K562 (cell line): ENCODE measurements around the gene NOP58. TPM values are rescaled to one million over a fixed set of nuclear protein-coding genes. Genes with fewer than 3 reads are reported as not detected.

Source experiments
- CHD2 ChIP-seq: IDR thresholded peaks from 2 replicates; pipeline ENCODE4 v1.6.1; 2011; ENCODE audit warnings: low read depth, low read length
- HNRNPH1 ChIP-seq: fragments of 200-400 bp; formaldehyde crosslinking; optimal IDR thresholded peaks from 2 replicates; pipeline ENCODE3; 2017; ENCODE audit warnings: low read depth, mild to moderate bottlenecking, low read length, moderate library complexity
- KAT7 ChIP-seq: sonication (generic); formaldehyde crosslinking; IDR thresholded peaks from 2 replicates; pipeline ENCODE4 v1.8.0; 2022; ENCODE audit warnings: missing genetic modification reagents, mild to moderate bottlenecking, borderline replicate concordance
- MGA ChIP-seq: fragments of 450-650 bp; IDR thresholded peaks from 2 replicates; pipeline ENCODE4 v1.6.1; 2016; ENCODE audit warnings: mild to moderate bottlenecking, moderate library complexity
- PRPF4 ChIP-seq: fragments of 200-400 bp; formaldehyde crosslinking; IDR thresholded peaks from one replicate; pipeline ENCODE4 v1.6.1; 2017; ENCODE audit warnings: low read length, low read depth, mild to moderate bottlenecking; ENCODE audit not compliant: insufficient read depth, poor library complexity, severe bottlenecking
- RBM15 ChIP-seq: fragments of 200-400 bp; formaldehyde crosslinking; IDR thresholded peaks from 2 replicates; pipeline ENCODE4 v1.6.1; 2018; ENCODE audit warnings: mild to moderate bottlenecking, low read length, moderate library complexity; ENCODE audit not compliant: insufficient read depth
- SFPQ ChIP-seq: fragments of 200-400 bp; formaldehyde crosslinking; IDR thresholded peaks from 2 replicates; pipeline ENCODE4 v1.6.1; 2017; ENCODE audit warnings: mild to moderate bottlenecking, low read depth, low read length, moderate library complexity
- SNIP1 ChIP-seq: fragments of 450-650 bp; IDR thresholded peaks from 2 replicates; pipeline ENCODE4 v1.7.1; 2017; ENCODE audit warnings: low read depth, mild to moderate bottlenecking
- TAF7 ChIP-seq: fragments of 450-650 bp; IDR thresholded peaks from 2 replicates; pipeline ENCODE4 v1.6.1; 2016; ENCODE audit warnings: missing genetic modification characterization, missing compliant biosample characterization
- U2AF1 ChIP-seq: fragments of 200-400 bp; formaldehyde crosslinking; optimal IDR thresholded peaks from 2 replicates; pipeline ENCODE3; 2017; ENCODE audit warnings: mild to moderate bottlenecking, low read depth, low read length, moderate library complexity
- ZKSCAN1 ChIP-seq: fragments of 150-350 bp; IDR thresholded peaks from 2 replicates; pipeline ENCODE4 v1.6.1; 2016; ENCODE audit warnings: low read depth, low read length
- polyA plus RNA-seq, 8 experiments: library from polyadenylated mRNA; depleted of rRNA in 4 of 8; stranded (reverse) in 5 of 8; unstranded in 3 of 8; fragments of >200 nt; fragmentation: Nextera tagmentation in 2 of 8; fragmentation: Illumina TruSeq in 1 of 8; extraction: Ambion mirVana in 2 of 8; extraction: Trizol in 1 of 8; gene quantifications; 2 replicates each; pipeline versions ENCODE4 v1.2.1 to v1.2.3, GENCODE V29; 2011 to 2014; ENCODE audit warnings: inconsistent platforms in 1 of 8, missing spikeins in 1 of 8
- total RNA-seq, 7 experiments: library from RNA; depleted of rRNA in 6 of 7; stranded (reverse); fragments of >200 nt in 6 of 7; fragmentation: Illumina TruSeq in 2 of 7; extraction: Trizol in 2 of 7; gene quantifications; 2 replicates each; pipeline versions ENCODE4 v1.2.1 to v1.2.3, GENCODE V29; 2011 to 2021; ENCODE audit warnings: low replicate concordance in 1 of 7

Gene NOP58
- total and polyA plus RNA-seq, 9 of the 15 experiments (the other 6 are each of a cell fraction or from before 2014, with no cell fraction given): 132 to 332 (median 208) TPM

GRCh38 chr2:202238234-202239197 is 27.0 kb upstream of the NOP58 start, which contains the start of gene SUMO1 (continued):
- TF ChIP-seq MGA (no peak; the same call in 1 of the 2 replicates), SNIP1 (no peak), KAT7 (CRISPR knock-in tag) (0 out of 2 replicates have a peak, but pooled peaks have one; percentile 44), TAF7 (tag) (no peak), ZKSCAN1 (no peak), PRPF4 (no peak), RBM15 (no peak), CHD2 (no peak), HNRNPH1 (no peak), U2AF1 (no peak), SFPQ (no peak)
